K562 (cell line): Measurements from ENCODE around the gene KLHL29. TPM values are rescaled to one million over a fixed set of nuclear protein-coding genes. Genes with fewer than 3 reads are reported as not detected.

Source experiments
- ATAC-seq: fragments of 200-7000 bp; cut with Tn5 transposase; 3 replicates; pipeline ENCODE4 v1.9.1; 2020; ENCODE audit warnings: moderate library complexity
- BruUV-seq: library from RNA; stranded (reverse); fragments of 400-500 nt; replicated peaks from 2 replicates; lab custom pipeline; 2021; lab: Mats Ljungman, UMichigan
- CTCF ChIA-PET: fragments of 300-600 bp; formaldehyde crosslinking; extraction: SDS; loops from one replicate; lab custom pipeline; 2021; ENCODE audit warnings: low intra/inter-chr PET ratio; lab: Yijun Ruan, JAX
- POLR2A ChIA-PET: fragments of 300-600, 350-650 bp; sonication (Branson Sonifier 250); formaldehyde crosslinking; extraction: SDS; loops from one replicate; lab custom pipeline; 2021; ENCODE audit warnings: antibody characterized with exemption, inconsistent platforms; lab: Yijun Ruan, JAX
- DNase-seq, 4 experiments: peaks; one replicate each; pipeline versions ENCODE4 v3.0.0 to v3.0.0-alpha.2; 2011 to 2018; ENCODE audit warnings: low spot score in 3 of 4, mixed read lengths in 3 of 4; ENCODE audit errors: extremely low read depth in 1 of 4
- FAIRE-seq: peaks from 2 replicates; lab custom pipeline; 2011; peaks lifted over from hg19 to GRCh38; lab: Jason Lieb, UNC
- H2AFZ ChIP-seq: 2 replicates; pipeline ENCODE4 v1.6.0; 2011; ENCODE audit warnings: low read depth, low read length, control low read depth, inconsistent platforms
- H3K27ac ChIP-seq: fragments of 200-600 bp; 3 replicates; pipeline ENCODE4 v1.8.0; 2011; ENCODE audit warnings: low read depth, mild to moderate bottlenecking, control low read depth, inconsistent platforms, low read length, moderate library complexity, mixed read lengths; ENCODE audit errors: extremely low read depth
- H3K27me3 ChIP-seq, 2 experiments: fragments of 300-600 bp in 1 of 2; 2 replicates in 1 of 2; 3 replicates in 1 of 2; pipeline versions ENCODE4 v1.6.0 to v1.8.0; 2011; ENCODE audit warnings: inconsistent platforms in 2 of 2, low read length in 2 of 2, mild to moderate bottlenecking in 1 of 2, mixed read lengths in 1 of 2, moderate library complexity in 1 of 2; ENCODE audit not compliant: control insufficient read depth in 2 of 2, insufficient read depth in 2 of 2
- H3K36me3 ChIP-seq: fragments of 300-600 bp; 3 replicates; pipeline ENCODE4 v1.8.0; 2011; ENCODE audit warnings: mild to moderate bottlenecking, low read length, inconsistent platforms; ENCODE audit not compliant: control insufficient read depth, insufficient read depth
- H3K4me1 ChIP-seq, 2 experiments: fragments of 200-600 bp in 1 of 2; replicated peaks in 1 of 2; 2 replicates in 1 of 2; 3 replicates in 1 of 2; pipeline versions ENCODE4 v1.5.1 to v1.8.0; 2011; ENCODE audit warnings: inconsistent platforms in 2 of 2, low read length in 2 of 2, mild to moderate bottlenecking in 1 of 2, mixed read lengths in 1 of 2, moderate library complexity in 1 of 2; ENCODE audit not compliant: control insufficient read depth in 2 of 2, insufficient read depth in 2 of 2
- H3K4me2 ChIP-seq: 2 replicates; pipeline ENCODE4 v1.6.1; 2011; ENCODE audit warnings: low read length, control low read depth, inconsistent platforms, mixed read lengths; ENCODE audit not compliant: insufficient read depth
- H3K4me3 ChIP-seq: fragments of 200-600 bp; sonication (generic), shearing (Covaris generic); 2 replicates; pipeline ENCODE4 v1.5.1; 2016; ENCODE audit warnings: control low read depth, inconsistent platforms
- H3K79me2 ChIP-seq: fragments of 200-600 bp; 3 replicates; pipeline ENCODE4 v1.8.0; 2011; ENCODE audit warnings: low read length, inconsistent platforms; ENCODE audit not compliant: control insufficient read depth, insufficient read depth
- H3K9ac ChIP-seq, 2 experiments: 2 replicates each; pipeline versions ENCODE4 v1.6.0 to v1.6.1; 2011; ENCODE audit warnings: low read depth in 2 of 2, low read length in 2 of 2, control low read depth in 1 of 2, inconsistent platforms in 1 of 2, mild to moderate bottlenecking in 1 of 2, mixed read lengths in 1 of 2; ENCODE audit not compliant: insufficient read depth in 1 of 2
- H3K9me1 ChIP-seq: one replicate; pipeline ENCODE4 v1.6.0; 2011; ENCODE audit warnings: inconsistent platforms, mild to moderate bottlenecking, low read length, moderate library complexity; ENCODE audit not compliant: control insufficient read depth, insufficient read depth
- H3K9me3 ChIP-seq: replicated peaks from 2 replicates; pipeline ENCODE4 v1.5.1; 2011; ENCODE audit warnings: low read depth, low read length, inconsistent platforms; ENCODE audit not compliant: control insufficient read depth, insufficient read depth
- H4K20me1 ChIP-seq: replicated peaks from 2 replicates; pipeline ENCODE4 v1.6.1; 2011; ENCODE audit warnings: low read length, inconsistent platforms, mixed read lengths; ENCODE audit not compliant: control insufficient read depth, insufficient read depth
- ATF1 ChIP-seq, 2 experiments: fragments of 450-650 bp in 1 of 2; IDR thresholded peaks; 2 replicates each; pipeline ENCODE4 v1.6.1; 2016; ENCODE audit warnings: missing compliant biosample characterization in 1 of 2, missing genetic modification characterization in 1 of 2
- CCAR2 ChIP-seq: fragments of 200-400 bp; formaldehyde crosslinking; IDR thresholded peaks from 2 replicates; pipeline ENCODE4 v1.6.1; 2017; ENCODE audit warnings: mild to moderate bottlenecking, low read depth, low read length
- DACH1 ChIP-seq: fragments of 450-650 bp; IDR thresholded peaks from 2 replicates; pipeline ENCODE4 v1.6.1; 2018; ENCODE audit not compliant: partially characterized antibody
- ELF4 ChIP-seq: fragments of 450-650 bp; formaldehyde crosslinking; IDR thresholded peaks from 2 replicates; pipeline ENCODE4 v1.4.0; 2022; ENCODE audit warnings: missing genetic modification characterization
- FOXP4 ChIP-seq: sonication (generic); formaldehyde crosslinking; IDR thresholded peaks from 2 replicates; pipeline ENCODE4 v1.8.0; 2022; ENCODE audit warnings: mild to moderate bottlenecking, missing genetic modification reagents, borderline replicate concordance
- KAT2B ChIP-seq: IDR thresholded peaks from one replicate; pipeline ENCODE4 v1.6.1; 2012; ENCODE audit warnings: low read depth, mild to moderate bottlenecking, control low read depth, inconsistent platforms, low read length, moderate library complexity
- PHB ChIP-seq: fragments of 250-450 bp; sonication (Bioruptor Pico); IDR thresholded peaks from 2 replicates; pipeline ENCODE4 v1.5.0; 2021
- POLR2A ChIP-seq: fragments of 450-650 bp; conservative IDR thresholded peaks from 2 replicates; pipeline ENCODE4 v1.6.1; 2016
- SIX5 ChIP-seq, 2 experiments: IDR thresholded peaks; 2 replicates each; pipeline ENCODE4 v1.6.1; 2011; ENCODE audit warnings: low read length in 2 of 2, borderline replicate concordance in 1 of 2, low read depth in 1 of 2, mild to moderate bottlenecking in 1 of 2, moderate library complexity in 1 of 2; ENCODE audit not compliant: insufficient read depth in 1 of 2
- SMARCE1 ChIP-seq: fragments of 450-650 bp; IDR thresholded peaks from 2 replicates; pipeline ENCODE4 v1.7.1; 2016; ENCODE audit warnings: mild to moderate bottlenecking
- ZFP1 ChIP-seq: fragments of 450-650 bp; formaldehyde crosslinking; IDR thresholded peaks from 2 replicates; pipeline ENCODE4 v1.4.0; 2020; ENCODE audit warnings: mild to moderate bottlenecking, mixed read lengths
- ZNF431 ChIP-seq: sonication (generic); formaldehyde crosslinking; IDR thresholded peaks from 2 replicates; pipeline ENCODE4 v1.8.0; 2022; ENCODE audit warnings: mild to moderate bottlenecking, missing genetic modification reagents
- WGBS: fragments of 100-300 bp; shearing (Covaris generic); methylation state at CpG from one replicate; pipeline ENCODE4 v1.1.6; 2016; ENCODE audit warnings: low coverage, mixed read lengths; ENCODE audit not compliant: insufficient coverage; ENCODE audit errors: missing lambda C conversion rate; 5-methylcytosine and 5-hydroxymethylcytosine counted together
- in situ Hi-C: fragments of 300-500 bp; cut with MboI; formaldehyde crosslinking; loops from 4 replicates; pipeline ENCODE4 v1.15.0; 2018; ENCODE audit warnings: inconsistent platforms, mixed read lengths
- intact Hi-C: fragments of 100-400 bp; cut with micrococcal nuclease; formaldehyde crosslinking; loops from 2 replicates; pipeline ENCODE4 v1.14.2; 2022
- polyA plus RNA-seq, 8 experiments: library from polyadenylated mRNA; depleted of rRNA in 4 of 8; stranded (reverse) in 5 of 8; unstranded in 3 of 8; fragments of >200 nt; fragmentation: Nextera tagmentation in 2 of 8; fragmentation: Illumina TruSeq in 1 of 8; extraction: Ambion mirVana in 2 of 8; extraction: Trizol in 1 of 8; gene quantifications; 2 replicates each; pipeline versions ENCODE4 v1.2.1 to v1.2.3, GENCODE V29; 2011 to 2014; ENCODE audit warnings: inconsistent platforms in 1 of 8, missing spikeins in 1 of 8
- total RNA-seq, 7 experiments: library from RNA; depleted of rRNA in 6 of 7; stranded (reverse); fragments of >200 nt in 6 of 7; fragmentation: Illumina TruSeq in 2 of 7; extraction: Trizol in 2 of 7; gene quantifications; 2 replicates each; pipeline versions ENCODE4 v1.2.1 to v1.2.3, GENCODE V29; 2011 to 2021; ENCODE audit warnings: low replicate concordance in 1 of 7
- TF ChIP-seq, protein P1 (sequence below): fragments of 200-400 bp; formaldehyde crosslinking; IDR thresholded peaks from 2 replicates; pipeline ENCODE4 v1.6.1; 2017; ENCODE audit warnings: mild to moderate bottlenecking, low read depth, low read length, moderate library complexity
- TF ChIP-seq, protein P2 (sequence below): fragments of 250-450 bp; sonication (Bioruptor Pico); IDR thresholded peaks from 2 replicates; pipeline ENCODE4 v1.5.0; 2020; ENCODE audit warnings: mild to moderate bottlenecking, borderline replicate concordance

The KLHL29 gene
- total and polyA plus RNA-seq, 9 of the 15 experiments (the other 6 are each of a cell fraction or from before 2014, with no cell fraction given), result 0.03 to 0.31 (median 0.08) TPM; not detected in 1

- no TSS peak for BruUV-seq
- Histone ChIP-seq H3K4me3 (no peak overlapping the region), H3K36me3 (no peaks in the 10 kb centered on the region), H3K9me3 (peaks cover 2% of the 10 kb centered on the region; the same call in 1 of the 2 replicates), H3K4me1 (peaks cover 0 to 9% of the 10 kb centered on the region in 2 experiments; a peak in 2 of 5 replicates), H4K20me1 (no peaks in the 10 kb centered on the region), H3K27me3 (peaks cover 32 to 86% of the 10 kb centered on the region in 2 experiments), H3K4me2 (no peak overlapping the region), H3K79me2 (no peaks in the 10 kb centered on the region), H3K9me1 (no peaks in the 10 kb centered on the region), H3K27ac (no peak overlapping the region), H2AFZ (no peak overlapping the region), H3K9ac (no peak overlapping the region)
- in situ Hi-C loops, result no loop called here
- intact Hi-C loops, result no loop called here
- WGBS, result 2% methylated on average over 27 of the region's 30 CpGs
- ChIA-PET CTCF (no interaction called here), POLR2A (interaction anchor here (1.6 kb wide), 1 partner anchor 9 kb away, joined by 5 read pairs; no protein-coding TSS in a partner anchor)
- peak; percentile 43; the same call in 2 of the 3 replicates for ATAC-seq
- no peak for FAIRE-seq
- DNase-seq, result no peak
- TF ChIP-seq ZNF431 (CRISPR knock-in tag), result no peak
- TF ChIP-seq ATF1 (CRISPR knock-in tag; IDR thresholded peaks at IDR 0.05), result no peak
- TF ChIP-seq ATF1 (tag; IDR thresholded peaks at IDR 0.05), result no peak
- no peak for TF ChIP-seq ELF4 (CRISPR knock-in tag)
- no peak for TF ChIP-seq DACH1
- TF ChIP-seq PHB, result no peak
- TF ChIP-seq SIX5 (IDR thresholded peaks at IDR 0.05; ENCODE audit: borderline replicate concordance in 1 of 2, insufficient read depth in 1 of 2, low read depth in 1 of 2, low read length in 2 of 2), result no peak
- TF ChIP-seq, protein P1, sequence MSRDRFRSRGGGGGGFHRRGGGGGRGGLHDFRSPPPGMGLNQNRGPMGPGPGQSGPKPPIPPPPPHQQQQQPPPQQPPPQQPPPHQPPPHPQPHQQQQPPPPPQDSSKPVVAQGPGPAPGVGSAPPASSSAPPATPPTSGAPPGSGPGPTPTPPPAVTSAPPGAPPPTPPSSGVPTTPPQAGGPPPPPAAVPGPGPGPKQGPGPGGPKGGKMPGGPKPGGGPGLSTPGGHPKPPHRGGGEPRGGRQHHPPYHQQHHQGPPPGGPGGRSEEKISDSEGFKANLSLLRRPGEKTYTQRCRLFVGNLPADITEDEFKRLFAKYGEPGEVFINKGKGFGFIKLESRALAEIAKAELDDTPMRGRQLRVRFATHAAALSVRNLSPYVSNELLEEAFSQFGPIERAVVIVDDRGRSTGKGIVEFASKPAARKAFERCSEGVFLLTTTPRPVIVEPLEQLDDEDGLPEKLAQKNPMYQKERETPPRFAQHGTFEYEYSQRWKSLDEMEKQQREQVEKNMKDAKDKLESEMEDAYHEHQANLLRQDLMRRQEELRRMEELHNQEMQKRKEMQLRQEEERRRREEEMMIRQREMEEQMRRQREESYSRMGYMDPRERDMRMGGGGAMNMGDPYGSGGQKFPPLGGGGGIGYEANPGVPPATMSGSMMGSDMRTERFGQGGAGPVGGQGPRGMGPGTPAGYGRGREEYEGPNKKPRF, result no peak
- TF ChIP-seq KAT2B, result no peak
- no peak for TF ChIP-seq FOXP4 (CRISPR knock-in tag)
- TF ChIP-seq CCAR2, result no peak
- no peak for TF ChIP-seq POLR2A
- no peak for TF ChIP-seq ZFP1
- TF ChIP-seq, protein P2, sequence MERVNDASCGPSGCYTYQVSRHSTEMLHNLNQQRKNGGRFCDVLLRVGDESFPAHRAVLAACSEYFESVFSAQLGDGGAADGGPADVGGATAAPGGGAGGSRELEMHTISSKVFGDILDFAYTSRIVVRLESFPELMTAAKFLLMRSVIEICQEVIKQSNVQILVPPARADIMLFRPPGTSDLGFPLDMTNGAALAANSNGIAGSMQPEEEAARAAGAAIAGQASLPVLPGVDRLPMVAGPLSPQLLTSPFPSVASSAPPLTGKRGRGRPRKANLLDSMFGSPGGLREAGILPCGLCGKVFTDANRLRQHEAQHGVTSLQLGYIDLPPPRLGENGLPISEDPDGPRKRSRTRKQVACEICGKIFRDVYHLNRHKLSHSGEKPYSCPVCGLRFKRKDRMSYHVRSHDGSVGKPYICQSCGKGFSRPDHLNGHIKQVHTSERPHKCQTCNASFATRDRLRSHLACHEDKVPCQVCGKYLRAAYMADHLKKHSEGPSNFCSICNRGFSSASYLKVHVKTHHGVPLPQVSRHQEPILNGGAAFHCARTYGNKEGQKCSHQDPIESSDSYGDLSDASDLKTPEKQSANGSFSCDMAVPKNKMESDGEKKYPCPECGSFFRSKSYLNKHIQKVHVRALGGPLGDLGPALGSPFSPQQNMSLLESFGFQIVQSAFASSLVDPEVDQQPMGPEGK (CRISPR knock-in tag), result no peak
- TF ChIP-seq SMARCE1, result no peak
Observed at GRCh38 chr2:23627236-23628009, 242.4 kb downstream of the KLHL29 start.
